ENCODE measurements around the gene MCRS1.

The MCRS1 gene

DNA sequence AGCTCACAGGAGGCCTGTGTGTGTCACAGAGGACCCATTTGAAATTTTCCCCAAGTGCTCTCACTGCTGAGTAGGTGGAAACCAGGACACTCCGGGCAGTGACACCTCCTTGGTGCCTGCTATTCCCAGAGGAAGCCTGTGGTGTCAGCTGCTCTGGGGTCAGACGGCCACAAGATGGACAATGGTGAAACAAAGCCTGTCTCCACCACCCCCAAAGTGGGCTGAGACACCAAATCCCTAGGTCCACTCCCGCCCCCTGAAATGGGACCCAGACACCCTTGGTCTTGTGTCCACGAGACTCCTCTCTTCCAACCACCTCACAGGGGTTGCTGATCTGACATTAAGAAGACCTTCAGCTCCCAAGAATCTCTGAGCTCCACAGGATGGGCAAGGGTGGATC lies 22.1 kb downstream of the MCRS1 start:
- no peak for TF ChIP-seq TAF1 (IDR thresholded peaks at IDR 0.05; ENCODE audit: borderline replicate concordance, low read depth, low read length)
- TF ChIP-seq POLR2AphosphoS5 (IDR thresholded peaks at IDR 0.05; ENCODE audit: low read depth, low read length), result no peak
- TF ChIP-seq POLR2A (IDR thresholded peaks at IDR 0.05; ENCODE audit: low read depth, low read length), result no peak
- no peak for FAIRE-seq
- no peak for DNase-seq (ENCODE audit: insufficient read length)

DNA sequence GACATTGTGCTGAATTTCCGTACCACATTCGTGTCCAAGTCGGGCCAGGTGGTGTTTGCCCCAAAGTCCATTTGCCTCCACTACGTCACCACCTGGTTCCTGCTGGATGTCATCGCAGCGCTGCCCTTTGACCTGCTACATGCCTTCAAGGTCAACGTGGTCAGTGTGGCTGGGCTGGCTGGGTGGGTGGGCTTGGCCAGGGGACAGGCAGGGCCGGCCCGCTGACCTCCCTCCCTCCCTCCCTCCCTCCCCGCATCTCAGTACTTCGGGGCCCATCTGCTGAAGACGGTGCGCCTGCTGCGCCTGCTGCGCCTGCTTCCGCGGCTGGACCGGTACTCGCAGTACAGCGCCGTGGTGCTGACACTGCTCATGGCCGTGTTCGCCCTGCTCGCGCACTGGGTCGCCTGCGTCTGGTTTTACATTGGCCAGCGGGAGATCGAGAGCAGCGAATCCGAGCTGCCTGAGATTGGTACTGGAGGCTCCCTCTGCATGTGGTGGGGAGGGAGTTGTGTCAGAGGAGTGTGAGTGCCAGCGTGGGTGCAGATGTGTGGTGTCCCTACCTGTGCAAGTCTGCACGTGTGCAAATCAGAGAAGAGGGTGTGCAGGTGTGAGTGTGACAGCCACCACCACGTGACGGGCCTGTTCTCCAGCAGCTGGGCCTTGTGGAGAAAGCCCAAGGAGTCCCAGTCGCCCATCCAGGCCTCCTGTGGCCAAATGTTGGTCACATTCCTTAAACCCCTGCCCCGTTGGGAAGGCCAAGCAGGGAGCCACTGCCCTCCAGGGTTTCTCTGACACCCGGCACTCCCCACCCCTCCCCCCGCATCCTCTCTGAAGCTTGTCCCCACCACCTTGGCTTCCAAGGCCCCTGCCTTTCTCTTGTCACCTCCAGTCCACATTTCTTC lies 23.8 kb downstream of the MCRS1 start:
- no peak for TF ChIP-seq POLR2AphosphoS5 (IDR thresholded peaks at IDR 0.05; ENCODE audit: low read depth, low read length)
- TF ChIP-seq TAF1 (IDR thresholded peaks at IDR 0.05; ENCODE audit: borderline replicate concordance, low read depth, low read length), result no peak
- TF ChIP-seq POLR2A (IDR thresholded peaks at IDR 0.05; ENCODE audit: low read depth, low read length), result no peak
- DNase-seq (ENCODE audit: insufficient read length) (no peak), FAIRE-seq (peak; percentile 69)

DNA sequence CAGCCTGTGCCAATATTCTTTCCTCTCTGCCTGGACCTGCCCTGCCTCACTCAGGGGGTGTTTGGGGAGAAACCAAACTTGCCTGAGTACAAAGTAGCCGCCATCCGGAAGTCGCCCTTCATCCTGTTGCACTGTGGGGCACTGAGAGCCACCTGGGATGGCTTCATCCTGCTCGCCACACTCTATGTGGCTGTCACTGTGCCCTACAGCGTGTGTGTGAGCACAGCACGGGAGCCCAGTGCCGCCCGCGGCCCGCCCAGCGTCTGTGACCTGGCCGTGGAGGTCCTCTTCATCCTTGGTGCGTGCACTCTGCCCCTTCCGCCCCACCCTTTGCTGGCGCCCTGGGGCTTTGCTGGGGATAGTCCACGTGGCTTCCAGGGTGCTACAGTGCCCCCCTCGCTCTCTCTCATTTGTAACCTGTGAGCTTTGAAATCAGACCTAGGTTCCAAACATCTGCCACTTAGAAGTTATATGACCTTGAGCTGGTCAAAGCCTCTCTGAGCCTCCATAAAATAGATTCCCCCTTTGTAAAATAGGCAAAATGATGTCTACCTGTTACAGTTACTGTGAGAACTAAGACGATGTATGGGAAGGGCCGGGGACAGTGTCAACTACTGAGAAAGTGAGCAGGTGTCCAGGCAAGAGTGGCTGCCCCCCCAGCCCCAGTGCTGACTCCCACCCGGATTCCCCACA lies 24.6 kb downstream of the MCRS1 start:
- DNase-seq (ENCODE audit: insufficient read length) (no peak), FAIRE-seq (no peak)
- no peak for TF ChIP-seq TAF1 (IDR thresholded peaks at IDR 0.05; ENCODE audit: borderline replicate concordance, low read depth, low read length)
- no peak for TF ChIP-seq POLR2AphosphoS5 (IDR thresholded peaks at IDR 0.05; ENCODE audit: low read depth, low read length)
- TF ChIP-seq POLR2A (IDR thresholded peaks at IDR 0.05; ENCODE audit: low read depth, low read length), result no peak

DNA sequence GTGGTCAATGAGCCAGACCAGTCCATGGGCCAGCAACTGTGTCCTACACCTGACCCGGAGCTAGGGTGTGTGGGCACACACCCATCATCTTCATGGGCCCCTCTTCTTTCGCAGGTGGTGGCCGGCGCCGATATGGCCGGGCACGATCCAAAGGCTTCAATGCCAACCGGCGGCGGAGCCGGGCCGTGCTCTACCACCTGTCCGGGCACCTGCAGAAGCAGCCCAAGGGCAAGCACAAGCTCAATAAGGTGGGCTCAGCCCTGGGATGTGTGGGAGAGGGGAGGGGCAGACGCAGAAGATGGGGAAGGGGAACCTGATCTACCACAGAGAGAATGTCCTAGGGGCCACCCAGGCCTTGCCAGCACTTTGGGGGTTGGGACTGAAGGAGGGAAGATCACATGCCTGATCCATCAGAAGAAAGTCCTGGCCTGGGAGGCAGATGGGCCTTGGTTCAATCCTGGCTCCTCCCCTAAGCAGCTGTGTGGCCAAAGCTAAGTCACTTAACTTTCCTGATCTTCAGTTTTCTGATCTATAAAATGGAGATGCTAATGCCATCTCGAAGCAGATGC lies 25.3 kb downstream of the MCRS1 start:
- no peak for DNase-seq (ENCODE audit: insufficient read length)
- TF ChIP-seq POLR2AphosphoS5 (IDR thresholded peaks at IDR 0.05; ENCODE audit: low read depth, low read length) (no peak), POLR2A (IDR thresholded peaks at IDR 0.05; ENCODE audit: low read depth, low read length) (no peak), TAF1 (IDR thresholded peaks at IDR 0.05; ENCODE audit: borderline replicate concordance, low read depth, low read length) (no peak)
- FAIRE-seq, result no peak

DNA sequence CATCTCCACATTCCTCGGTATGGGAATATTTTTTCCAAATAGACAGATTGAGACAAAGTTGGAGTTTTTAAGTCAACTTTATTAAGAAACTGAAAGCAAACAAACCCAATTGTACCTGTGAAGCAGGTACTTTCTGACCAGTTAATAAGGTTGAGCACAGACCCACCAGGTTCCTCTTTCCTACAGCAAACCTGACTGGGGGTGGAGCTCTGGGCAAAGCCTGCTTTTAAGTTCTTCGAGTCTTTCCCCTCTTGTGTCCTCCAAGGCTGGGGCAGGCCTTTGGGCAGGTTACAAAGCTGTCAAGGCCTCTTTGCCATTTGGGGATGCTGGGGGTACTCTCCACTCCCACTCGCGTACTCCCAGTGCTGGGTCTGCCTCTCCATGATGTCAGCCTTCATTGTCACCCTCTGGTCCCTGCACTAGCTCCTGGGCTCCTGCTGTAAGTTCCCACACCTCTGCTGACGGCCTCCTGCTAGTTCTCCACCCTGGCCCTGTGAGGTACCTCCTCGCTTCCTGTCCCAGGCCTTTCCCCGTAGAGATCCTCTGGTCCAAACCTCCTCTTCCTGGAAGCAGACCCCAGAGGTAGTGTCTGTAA lies 25.9 kb downstream of the MCRS1 start:
- FAIRE-seq (no peak), DNase-seq (ENCODE audit: insufficient read length) (no peak)

DNA sequence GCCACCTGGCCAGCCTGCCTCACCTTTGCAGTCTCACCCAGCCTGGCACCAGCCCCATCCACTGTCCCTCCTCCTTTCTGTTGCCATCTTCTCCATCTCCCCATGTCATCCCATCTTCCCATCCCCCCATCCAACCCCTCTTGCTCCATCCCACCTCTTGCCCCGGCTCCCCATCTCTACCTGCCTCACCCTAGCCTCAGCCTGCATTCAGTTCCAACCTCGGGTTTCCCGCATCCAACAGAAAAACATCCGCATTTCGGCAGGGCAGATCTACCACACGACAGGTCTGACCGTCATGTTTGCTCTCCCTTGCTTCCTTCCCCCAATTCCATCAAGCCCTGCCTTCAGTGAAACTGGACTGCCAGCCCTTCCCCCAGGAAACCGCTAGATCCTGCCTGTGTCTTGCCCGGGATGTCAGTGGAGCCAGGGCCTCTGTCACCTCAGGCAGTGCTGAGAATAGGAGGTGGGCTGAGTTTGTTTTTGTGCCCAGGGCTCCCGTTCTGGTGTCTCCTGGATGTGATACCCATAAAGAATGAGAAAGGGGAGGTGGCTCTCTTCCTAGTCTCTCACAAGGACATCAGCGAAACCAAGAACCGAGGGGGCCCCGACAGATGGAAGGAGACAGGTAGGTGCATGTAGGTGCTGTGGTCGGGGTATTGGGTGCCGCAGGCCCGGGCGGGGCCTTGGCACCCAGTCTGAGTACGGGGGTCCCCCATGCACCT lies 26.6 kb downstream of the MCRS1 start:
- TF ChIP-seq POLR2AphosphoS5 (IDR thresholded peaks at IDR 0.05; ENCODE audit: low read depth, low read length), result no peak
- DNase-seq (ENCODE audit: insufficient read length) (no peak), FAIRE-seq (no peak)

More for the DNA sequence above, 25.9 kb downstream of the MCRS1 start:
- TF ChIP-seq POLR2A (IDR thresholded peaks at IDR 0.05; ENCODE audit: low read depth, low read length) (no peak), TAF1 (IDR thresholded peaks at IDR 0.05; ENCODE audit: borderline replicate concordance, low read depth, low read length) (no peak), POLR2AphosphoS5 (IDR thresholded peaks at IDR 0.05; ENCODE audit: low read depth, low read length) (no peak)

DNA sequence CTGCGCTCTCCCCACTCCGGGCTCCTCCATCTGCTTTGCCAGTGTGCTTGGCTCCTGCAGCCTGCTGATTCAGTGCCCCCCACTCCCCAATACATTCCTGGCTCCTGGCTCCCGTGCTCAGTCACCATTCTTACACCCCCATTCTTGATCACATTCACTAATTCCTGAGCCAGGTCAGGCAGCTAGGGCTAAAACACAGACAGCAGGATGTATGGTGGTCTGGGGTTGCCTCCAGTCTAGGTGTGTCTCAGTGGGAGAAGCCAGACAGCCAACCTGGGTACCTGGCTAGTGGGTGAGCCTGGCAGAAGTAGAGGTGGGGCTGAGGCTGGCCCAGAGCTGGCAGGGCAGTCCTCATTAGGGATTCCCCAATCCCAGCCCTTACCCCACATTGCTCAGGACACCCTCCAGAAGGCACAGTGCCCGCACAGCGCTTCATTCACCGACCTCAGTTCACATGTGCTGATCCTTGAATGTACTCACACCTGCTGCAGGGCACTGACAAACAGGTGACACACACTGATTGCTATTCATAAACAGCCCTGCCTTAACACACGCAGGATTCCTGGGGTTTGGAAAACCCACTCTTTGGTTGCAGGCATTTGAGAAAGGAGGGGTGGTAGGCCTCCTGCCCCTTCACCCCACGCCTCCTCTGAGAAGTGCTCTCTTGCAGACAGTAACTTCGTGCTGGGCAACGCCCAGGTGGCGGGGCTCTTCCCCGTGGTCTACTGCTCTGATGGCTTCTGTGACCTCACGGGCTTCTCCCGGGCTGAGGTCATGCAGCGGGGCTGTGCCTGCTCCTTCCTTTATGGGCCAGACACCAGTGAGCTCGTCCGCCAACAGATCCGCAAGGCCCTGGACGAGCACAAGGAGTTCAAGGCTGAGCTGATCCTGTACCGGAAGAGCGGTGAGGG lies 27.5 kb downstream of the MCRS1 start:
- TF ChIP-seq TAF1 (IDR thresholded peaks at IDR 0.05; ENCODE audit: borderline replicate concordance, low read depth, low read length) (no peak), POLR2A (IDR thresholded peaks at IDR 0.05; ENCODE audit: low read depth, low read length) (no peak)
- FAIRE-seq (peak; percentile 24), DNase-seq (ENCODE audit: insufficient read length) (no peak)

DNA sequence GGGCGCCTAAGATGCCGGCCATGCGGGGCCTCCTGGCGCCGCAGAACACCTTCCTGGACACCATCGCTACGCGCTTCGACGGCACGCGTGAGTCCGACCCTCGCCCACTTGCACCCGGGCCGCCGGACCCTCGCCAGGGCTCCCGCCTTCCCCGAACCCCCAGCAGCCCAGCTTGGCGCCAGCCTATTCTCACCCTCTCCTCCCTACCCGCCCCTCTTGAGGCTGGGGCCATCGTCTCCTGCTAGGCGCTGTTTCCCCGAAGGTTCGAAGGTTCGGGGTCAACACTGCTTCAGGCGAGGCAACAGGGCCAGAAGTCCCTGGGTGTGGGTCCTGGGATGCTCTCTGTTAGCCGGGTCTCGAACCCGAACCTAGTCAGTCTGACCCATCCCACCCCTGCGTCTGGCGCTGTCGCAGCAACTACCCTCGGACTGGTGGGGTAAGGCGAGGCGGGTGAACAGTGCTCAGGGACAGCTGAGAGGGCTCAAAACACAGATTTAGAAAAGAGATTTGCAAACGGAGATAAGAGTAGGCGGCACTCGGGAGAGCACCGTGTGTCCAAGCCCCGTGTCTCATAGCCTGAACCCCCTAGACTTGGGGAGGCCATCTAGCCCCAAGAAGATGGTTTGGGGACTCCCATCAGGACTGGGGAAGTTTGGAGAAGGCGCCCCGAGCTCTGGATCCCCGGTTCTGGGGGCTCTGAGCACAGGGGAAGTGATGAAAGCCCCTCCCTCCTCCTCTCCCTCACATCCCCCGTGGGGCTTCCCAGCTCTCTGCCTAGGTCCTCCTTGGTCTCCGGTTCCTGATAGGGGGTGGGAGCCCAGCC lies 28.3 kb downstream of the MCRS1 start:
- no peak for TF ChIP-seq POLR2AphosphoS5 (IDR thresholded peaks at IDR 0.05; ENCODE audit: low read depth, low read length)
- TF ChIP-seq POLR2A (IDR thresholded peaks at IDR 0.05; ENCODE audit: low read depth, low read length), result no peak
- TF ChIP-seq TAF1 (IDR thresholded peaks at IDR 0.05; ENCODE audit: borderline replicate concordance, low read depth, low read length), result no peak
- FAIRE-seq (peak; percentile 66), DNase-seq (ENCODE audit: insufficient read length) (peak; percentile 38)

DNA sequence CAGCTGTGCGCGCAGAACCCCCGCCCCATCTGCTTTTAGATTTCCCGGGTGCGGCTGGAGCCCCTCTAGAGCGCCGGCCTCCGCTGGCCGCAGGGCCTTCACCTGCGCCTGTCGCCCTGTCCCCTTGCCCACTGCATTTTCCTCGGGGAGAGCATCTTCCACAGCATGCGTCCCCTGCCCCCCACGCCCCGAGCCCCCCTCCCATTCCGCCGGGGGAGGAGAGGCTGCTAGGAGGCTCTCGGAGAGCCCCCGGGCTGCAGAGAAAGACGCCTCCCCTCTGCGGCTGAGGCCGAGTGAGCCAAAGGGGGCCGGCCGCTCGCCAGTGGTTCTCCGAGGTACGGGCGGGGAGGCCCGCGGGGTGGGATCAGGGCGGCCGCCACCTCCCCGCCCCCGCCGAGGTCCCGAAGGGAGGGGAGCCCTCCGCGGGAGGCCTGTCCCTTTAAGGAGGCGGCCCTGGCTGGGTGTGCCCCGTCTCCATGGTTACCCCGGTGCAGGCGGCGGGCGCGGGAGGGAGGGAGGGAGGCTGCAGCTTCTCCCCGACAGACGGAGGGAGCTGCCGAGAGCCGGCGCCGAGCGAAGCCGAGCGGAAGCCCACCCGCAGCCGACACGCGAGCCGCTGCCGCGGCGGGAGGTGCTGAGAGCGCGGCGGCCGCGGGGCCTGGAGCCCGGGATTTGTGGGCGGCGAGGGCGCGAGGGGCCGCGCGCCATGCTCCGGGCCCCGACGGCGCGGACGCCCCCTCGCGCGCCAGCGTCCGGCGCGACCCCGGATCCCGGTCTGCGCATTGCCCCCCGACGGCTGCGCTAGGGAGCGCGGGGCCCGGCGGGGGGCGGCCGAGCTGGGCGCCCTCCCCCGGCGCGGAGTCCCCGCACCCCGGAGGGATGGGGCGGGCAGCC lies 29.2 kb downstream of the MCRS1 start, which contains the start of gene KCNH3:
Gene KCNH3 (plus strand): TSS at position 521 of the 894 bp plus-strand sequence. CDS start 387 bp downstream, outside the sequence.
- FAIRE-seq (peak; percentile 87), DNase-seq (ENCODE audit: insufficient read length) (peak; percentile 96)
- TF ChIP-seq POLR2A (IDR thresholded peaks at IDR 0.05; ENCODE audit: low read depth, low read length) (no peak), POLR2AphosphoS5 (IDR thresholded peaks at IDR 0.05; ENCODE audit: low read depth, low read length) (no peak), TAF1 (IDR thresholded peaks at IDR 0.05; ENCODE audit: borderline replicate concordance, low read depth, low read length) (no peak)

Measured in GM12892 (cell line).